ENCODE measurements around the gene KIF6.

The KIF6 gene

GRCh38 chr6:39553860-39554802 is 171.1 kb downstream of the KIF6 start:
- no peak for DNase-seq
- H3K79me2 ChIP-seq (ENCODE audit: insufficient read depth, low read length) = no peaks in the 10 kb centered on the region
- ATAC-seq (ENCODE audit: insufficient read depth, low read depth) = no peak

GRCh38 chr6:39553029-39553428 is 172.2 kb downstream of the KIF6 start:
- H3K4me1 ChIP-seq (ENCODE audit: insufficient read depth, low read length) = no peaks in the 10 kb centered on the region
- no peak overlapping the region for H3K4me2 ChIP-seq (ENCODE audit: insufficient read depth, low read length)
- no peak for ATAC-seq (ENCODE audit: insufficient read depth, low read depth)
- TF ChIP-seq CTCF (IDR thresholded peaks at IDR 0.05; ENCODE audit: borderline replicate concordance, extremely low read depth, low read length, poor library complexity, severe bottlenecking) (no peak), EZH2 (IDR thresholded peaks at IDR 0.05; ENCODE audit: borderline replicate concordance, low read depth, low read length, severe bottlenecking) (no peak)
- no peaks in the 10 kb centered on the region for H3K9me3 ChIP-seq (ENCODE audit: insufficient read depth, low read length, severe bottlenecking)
- H3K27ac ChIP-seq (ENCODE audit: low read length) = no peak overlapping the region
- no peak overlapping the region for H3K9ac ChIP-seq (ENCODE audit: low read depth, low read length)
- no peak overlapping the region for H2AFZ ChIP-seq (ENCODE audit: low read depth, low read length)
- no peak overlapping the region for H3K4me3 ChIP-seq (ENCODE audit: low read depth in 1 of 2, low read length in 2 of 2)
- peaks cover 2% of the 10 kb centered on the region for H3K27me3 ChIP-seq (ENCODE audit: insufficient read depth, low read length, poor library complexity)
- no peaks in the 10 kb centered on the region for H4K20me1 ChIP-seq (ENCODE audit: insufficient read depth, low read length)
- no peaks in the 10 kb centered on the region for H3K36me3 ChIP-seq (ENCODE audit: insufficient read depth, low read length)
- no peaks in the 10 kb centered on the region for H3K79me2 ChIP-seq (ENCODE audit: insufficient read depth, low read length)
- DNase-seq = no peak

More at GRCh38 chr6:39553860-39554802, 171.1 kb downstream of the KIF6 start:
- Histone ChIP-seq H4K20me1 (ENCODE audit: insufficient read depth, low read length) (no peaks in the 10 kb centered on the region), H3K9ac (ENCODE audit: low read depth, low read length) (no peak overlapping the region), H3K4me1 (ENCODE audit: insufficient read depth, low read length) (no peaks in the 10 kb centered on the region), H3K4me2 (ENCODE audit: insufficient read depth, low read length) (no peak overlapping the region), H3K9me3 (ENCODE audit: insufficient read depth, low read length, severe bottlenecking) (no peaks in the 10 kb centered on the region), H3K4me3 (ENCODE audit: low read depth in 1 of 2, low read length in 2 of 2) (no peak overlapping the region), H2AFZ (ENCODE audit: low read depth, low read length) (no peak overlapping the region), H3K27ac (ENCODE audit: low read length) (no peak overlapping the region), H3K36me3 (ENCODE audit: insufficient read depth, low read length) (no peaks in the 10 kb centered on the region), H3K27me3 (ENCODE audit: insufficient read depth, low read length, poor library complexity) (peaks cover 6% of the 10 kb centered on the region)
- TF ChIP-seq CTCF (IDR thresholded peaks at IDR 0.05; ENCODE audit: borderline replicate concordance, extremely low read depth, low read length, poor library complexity, severe bottlenecking) (no peak), EZH2 (IDR thresholded peaks at IDR 0.05; ENCODE audit: borderline replicate concordance, low read depth, low read length, severe bottlenecking) (no peak)

- Histone ChIP-seq H3K27ac (ENCODE audit: low read length) (no peak overlapping the region), H3K27me3 (ENCODE audit: insufficient read depth, low read length, poor library complexity) (peaks cover 8% of the 10 kb centered on the region), H3K4me1 (ENCODE audit: insufficient read depth, low read length) (no peaks in the 10 kb centered on the region), H3K4me2 (ENCODE audit: insufficient read depth, low read length) (no peak overlapping the region), H3K9ac (ENCODE audit: low read depth, low read length) (no peak overlapping the region), H3K4me3 (ENCODE audit: low read depth in 1 of 2, low read length in 2 of 2) (no peak overlapping the region), H3K79me2 (ENCODE audit: insufficient read depth, low read length) (no peaks in the 10 kb centered on the region), H3K9me3 (ENCODE audit: insufficient read depth, low read length, severe bottlenecking) (no peaks in the 10 kb centered on the region), H4K20me1 (ENCODE audit: insufficient read depth, low read length) (no peaks in the 10 kb centered on the region), H3K36me3 (ENCODE audit: insufficient read depth, low read length) (no peaks in the 10 kb centered on the region), H2AFZ (ENCODE audit: low read depth, low read length) (no peak overlapping the region)
- TF ChIP-seq CTCF (IDR thresholded peaks at IDR 0.05; ENCODE audit: borderline replicate concordance, extremely low read depth, low read length, poor library complexity, severe bottlenecking) (no peak), EZH2 (IDR thresholded peaks at IDR 0.05; ENCODE audit: borderline replicate concordance, low read depth, low read length, severe bottlenecking) (no peak)
- DNase-seq (no peak), ATAC-seq (ENCODE audit: insufficient read depth, low read depth) (no peak)
These were observed 175.0 kb downstream of the KIF6 start for GRCh38 chr6:39550191-39550590.
